DMS79 (cell line): ENCODE measurements around the gene SPTBN1.

Experiments
- DNase-seq: peaks from one replicate; lab custom pipeline; 2025; lab: John Stamatoyannopoulos, UW

The SPTBN1 gene

DNA sequence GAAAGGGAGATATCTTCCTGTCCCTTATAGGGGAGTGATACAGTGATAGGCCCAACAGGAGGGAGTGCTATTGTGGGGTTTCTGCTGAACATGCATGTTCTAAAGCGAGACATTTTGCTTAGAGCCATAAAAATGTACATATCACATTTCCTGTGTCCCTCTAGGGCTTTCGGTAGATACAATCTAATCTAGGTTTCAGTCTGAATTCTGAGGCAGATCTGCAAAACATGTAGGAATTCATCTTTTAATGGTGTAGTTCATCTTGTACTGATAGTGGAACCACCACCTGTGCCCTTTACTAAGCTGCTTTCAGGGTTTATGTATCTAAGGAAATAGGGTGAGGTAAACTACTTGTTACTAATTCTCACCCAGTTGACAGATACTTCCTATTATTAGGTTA is 73.8 kb downstream of the SPTBN1 start:
- no peak for DNase-seq

DNA sequence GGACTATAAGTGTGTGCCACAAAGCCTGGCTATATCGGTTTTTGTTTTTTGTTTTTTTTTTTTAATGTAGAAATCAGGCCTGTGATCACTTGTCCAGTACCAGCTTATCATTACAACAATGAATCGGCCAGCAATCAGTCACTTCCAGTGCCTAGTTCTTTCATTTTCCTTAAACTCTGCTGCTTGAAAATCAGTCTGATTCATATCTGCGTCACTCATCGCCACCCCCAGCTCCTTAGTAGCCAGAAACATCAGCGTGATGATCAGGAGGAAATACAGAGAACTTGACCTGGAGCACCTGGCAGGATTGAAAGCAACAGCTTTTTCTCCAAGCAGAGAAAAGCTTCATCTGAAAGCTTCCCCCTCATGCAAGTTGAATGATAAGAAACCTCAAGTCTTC is 75.4 kb downstream of the SPTBN1 start:
- DNase-seq: no peak

- DNase-seq: no peak
Measured at GRCh38 chr2:54534221-54534620, 78.1 kb downstream of the SPTBN1 start.

DNA sequence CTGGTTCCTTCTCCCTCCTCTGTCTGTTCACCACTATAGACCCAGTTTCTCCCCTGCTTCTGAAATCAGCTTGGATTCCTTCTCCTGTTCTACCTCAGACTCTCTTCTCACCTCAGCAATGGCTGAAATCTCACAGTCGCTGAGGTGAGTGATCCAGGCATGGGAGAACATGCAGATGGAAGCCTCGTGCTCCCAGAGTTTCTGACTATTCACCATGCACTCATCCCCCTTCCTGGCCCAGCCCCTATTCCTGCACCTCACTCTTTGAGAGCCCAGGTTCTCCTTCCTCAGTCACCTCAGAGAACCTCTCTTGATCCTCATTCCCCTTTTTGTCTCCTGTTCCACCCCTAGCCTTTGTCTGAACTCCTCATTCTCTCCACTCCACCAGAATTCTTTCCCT is 78.5 kb downstream of the SPTBN1 start:
- no peak for DNase-seq

DNA sequence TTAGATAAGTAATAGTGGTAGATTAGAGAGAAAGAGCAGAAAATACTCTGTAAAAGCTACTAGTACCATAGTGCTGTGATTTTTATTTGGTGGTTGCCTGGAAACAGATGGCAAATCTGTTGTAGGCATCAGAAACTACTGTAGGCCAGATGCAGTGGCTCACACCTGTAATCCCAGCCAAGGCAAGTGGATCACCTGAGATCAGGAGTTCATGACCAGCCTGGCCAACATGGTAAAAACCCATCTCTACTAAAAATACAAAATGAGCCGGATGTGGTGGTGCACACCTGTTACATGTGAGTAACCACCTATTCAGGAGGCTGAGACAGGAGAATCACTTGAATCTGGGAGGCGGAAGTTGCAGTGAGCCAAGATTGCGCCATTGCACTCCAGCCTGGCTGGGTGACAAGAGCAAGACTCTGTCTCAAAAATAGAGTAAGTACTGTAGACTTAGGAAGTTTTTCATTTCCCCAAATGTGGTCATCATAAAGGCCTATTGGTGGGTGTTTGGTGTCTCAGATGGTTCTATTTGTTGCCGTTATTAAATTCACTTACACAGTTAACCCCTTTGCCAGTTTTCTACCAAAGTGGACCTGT is 79.6 kb downstream of the SPTBN1 start:
- no peak for DNase-seq

DNA sequence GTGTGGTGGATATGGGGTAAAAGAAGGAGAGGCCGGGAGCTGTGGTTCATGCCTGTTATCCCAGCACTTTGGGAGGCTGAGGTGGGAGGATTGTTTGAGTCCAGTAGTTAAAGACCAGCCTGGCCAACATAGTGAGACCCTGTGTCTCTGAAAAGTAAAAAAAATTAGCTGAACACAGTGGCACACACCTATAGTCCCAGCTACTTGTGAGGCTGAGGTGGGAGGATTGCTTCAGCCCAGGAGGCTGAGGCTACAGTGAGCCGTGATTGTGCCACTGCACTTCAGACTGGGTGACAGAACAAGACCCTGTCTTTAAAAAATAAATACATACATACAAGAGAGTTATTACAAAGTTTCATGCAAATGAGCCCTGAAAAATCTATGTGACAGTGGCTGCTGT is 80.6 kb downstream of the SPTBN1 start:
- no peak for DNase-seq

GRCh38 chr2:54538537-54538936 is 82.4 kb downstream of the SPTBN1 start:
- DNase-seq: no peak

DNA sequence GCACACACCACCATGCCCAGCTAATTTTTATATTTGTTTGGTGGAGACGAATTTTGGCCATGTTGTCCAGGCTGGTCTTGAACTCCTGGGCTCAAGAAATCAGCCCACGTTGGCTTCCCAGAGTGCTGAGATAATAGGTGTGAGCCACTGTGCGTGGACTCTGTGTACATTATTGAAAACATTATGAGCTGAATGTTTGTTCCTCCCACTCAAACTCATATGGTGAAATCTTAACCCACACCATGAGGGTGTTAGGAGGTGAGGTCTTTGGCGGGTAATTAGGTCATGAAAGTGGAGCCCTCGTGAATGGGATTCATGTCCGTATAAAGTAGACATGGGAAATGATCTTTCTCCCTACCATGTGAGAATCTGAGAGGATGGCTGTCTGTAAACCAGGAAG is 83.6 kb downstream of the SPTBN1 start:
- no peak for DNase-seq

- DNase-seq: no peak
Measured at GRCh38 chr2:54540194-54540593, 84.1 kb downstream of the SPTBN1 start.

DNA sequence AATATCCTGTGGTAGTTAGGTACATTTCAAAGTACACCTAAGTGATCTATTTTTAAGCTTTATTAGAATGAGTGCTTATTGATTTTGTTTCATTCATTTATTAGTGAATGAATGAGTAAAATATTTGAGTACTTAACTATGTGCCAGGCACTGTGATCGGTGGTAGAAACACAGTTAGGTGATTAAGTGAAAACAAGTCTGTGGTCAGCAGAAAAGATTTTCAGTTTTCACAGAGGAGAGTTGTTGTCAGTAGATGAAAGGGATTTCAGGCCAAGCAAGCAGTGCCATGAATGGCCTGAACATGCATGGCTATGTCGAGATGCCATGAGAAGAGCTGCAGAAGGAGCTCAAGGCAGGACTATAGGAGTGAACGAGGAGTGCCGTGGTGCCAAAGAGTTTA is 85.9 kb downstream of the SPTBN1 start:
- DNase-seq: no peak

DNA sequence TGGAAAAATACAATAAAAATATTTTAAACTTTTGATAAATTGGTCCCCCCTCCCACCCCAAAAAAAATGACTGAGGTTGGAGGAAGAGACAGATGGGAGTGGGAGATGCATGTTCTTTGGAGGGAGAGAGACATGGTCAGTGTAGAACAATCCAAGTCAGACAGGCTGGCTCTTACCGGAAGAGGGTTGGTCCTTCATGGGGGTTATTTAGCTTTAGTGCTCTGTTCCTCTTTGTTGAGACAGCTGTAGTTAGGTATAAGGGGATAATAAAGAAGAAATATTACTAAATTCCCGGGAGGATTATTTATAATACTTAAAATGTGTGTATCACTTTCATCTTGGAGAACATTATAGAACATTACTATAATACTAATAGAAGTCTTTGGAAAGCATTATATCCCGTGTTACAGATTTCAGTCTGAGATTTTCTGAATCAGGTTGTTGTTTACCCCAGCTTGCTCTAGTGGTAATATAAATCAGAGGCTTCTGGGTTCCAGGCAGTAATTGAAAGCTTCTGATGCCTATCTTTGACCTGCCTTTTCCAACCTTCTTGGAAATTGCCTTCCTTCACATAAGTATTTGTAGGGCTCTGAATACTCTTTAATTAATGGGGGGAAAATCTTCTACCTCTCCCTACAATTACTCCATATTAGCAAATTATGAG is 87.7 kb downstream of the SPTBN1 start:
- no peak for DNase-seq

- DNase-seq: no peak
Measured at GRCh38 chr2:54545702-54546450, 89.7 kb downstream of the SPTBN1 start.

GRCh38 chr2:54546518-54546917 is 90.4 kb downstream of the SPTBN1 start:
- no peak for DNase-seq

- no peak for DNase-seq
Measured at GRCh38 chr2:54546923-54547720, 91.0 kb downstream of the SPTBN1 start.

DNA sequence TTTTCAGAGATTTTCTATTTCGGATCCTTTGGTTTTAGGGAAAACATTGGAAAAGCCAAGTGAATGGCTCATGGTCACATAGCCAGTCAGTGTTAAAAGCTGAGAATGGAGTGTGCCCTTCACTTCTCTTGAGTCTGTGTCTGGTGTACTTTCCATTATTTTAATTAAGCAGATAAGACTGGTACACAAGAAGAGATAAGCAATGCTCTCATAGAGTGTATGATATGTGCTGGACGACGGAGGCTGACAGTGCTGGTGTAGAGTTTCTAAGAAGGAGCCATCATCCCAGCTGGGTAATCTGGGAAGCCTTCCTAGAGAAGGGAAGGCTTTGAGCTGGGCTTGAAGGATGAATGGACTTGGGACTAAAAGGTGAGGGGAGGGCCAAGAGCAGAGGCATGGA is 93.3 kb downstream of the SPTBN1 start:
- no peak for DNase-seq

DNA sequence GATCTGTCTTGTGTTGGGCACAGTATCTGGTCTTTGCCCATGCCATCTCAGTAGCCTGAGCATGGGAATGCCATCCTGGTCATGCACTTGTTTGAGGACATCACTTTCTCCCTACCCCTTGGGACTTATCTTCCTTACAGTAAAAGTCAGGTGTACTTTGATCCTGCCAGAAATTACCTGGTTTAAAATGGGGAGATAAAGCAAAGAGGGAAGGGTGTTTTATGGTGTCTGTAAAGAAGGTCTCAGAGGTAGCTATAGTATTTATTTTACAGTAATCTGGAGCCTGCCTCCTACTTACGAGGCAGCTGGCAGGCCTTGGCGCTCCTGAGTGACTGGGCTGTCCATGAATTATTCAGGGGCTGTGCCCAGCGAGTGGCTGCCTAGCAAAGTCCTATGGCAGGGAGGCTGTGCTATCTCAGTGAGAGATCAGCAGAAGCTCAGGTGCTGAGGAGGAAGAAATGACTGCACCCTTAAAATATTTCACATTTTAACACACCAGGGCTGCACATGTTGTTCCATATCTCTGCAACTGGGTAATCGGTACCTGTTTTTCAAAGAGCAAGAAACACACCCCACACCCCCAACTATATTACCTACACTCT is 93.9 kb downstream of the SPTBN1 start:
- no peak for DNase-seq

DNA sequence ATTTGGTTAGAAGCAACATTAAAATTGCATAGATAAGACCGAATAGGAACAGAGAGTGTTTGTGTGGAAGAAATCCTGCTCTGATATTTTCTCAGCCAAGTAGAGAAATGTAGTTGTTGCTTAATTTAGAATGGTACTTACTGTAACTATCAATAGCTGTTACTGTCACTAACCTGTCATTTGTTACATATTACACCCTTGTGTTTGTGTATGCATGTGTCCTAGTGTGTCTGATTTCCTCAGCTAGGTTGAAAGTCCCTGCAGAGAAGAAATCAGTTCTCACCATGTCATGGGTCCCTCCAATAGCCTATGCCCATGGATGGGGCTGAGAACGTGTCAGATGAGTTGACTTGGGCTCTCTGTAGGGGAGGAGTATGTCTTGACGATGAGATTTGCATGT is 94.4 kb downstream of the SPTBN1 start:
- no peak for DNase-seq

DNA sequence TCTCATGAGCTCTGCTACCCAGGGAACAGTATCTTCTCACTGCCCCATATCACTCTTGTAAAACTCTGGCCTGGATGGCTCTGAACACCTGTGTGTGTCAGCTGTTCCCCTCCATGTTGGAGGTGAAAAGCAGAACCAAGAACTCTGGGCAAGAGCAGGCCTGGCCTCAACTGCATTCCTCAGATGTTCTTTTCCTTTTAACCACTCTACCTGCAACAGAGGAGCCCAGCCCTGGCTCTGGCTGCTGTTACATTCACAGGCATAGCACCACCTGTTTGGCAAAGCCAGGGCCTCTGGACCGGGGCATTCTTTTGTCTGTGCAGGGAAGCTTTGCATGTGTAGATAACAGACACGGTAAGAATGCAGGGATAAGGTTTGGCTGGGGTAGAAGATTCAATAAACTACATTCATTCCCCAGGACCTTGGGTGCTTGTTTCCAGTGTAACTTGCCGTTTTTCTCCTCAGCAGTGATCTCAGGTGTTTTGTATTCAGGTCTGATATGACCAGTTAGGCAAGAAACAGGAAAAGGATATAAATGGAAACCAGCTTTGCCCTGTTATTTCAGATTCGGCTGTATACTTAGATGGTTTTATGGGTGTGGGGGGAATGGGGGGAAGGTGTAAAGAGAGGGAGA is 95.1 kb downstream of the SPTBN1 start:
- no peak for DNase-seq

DNA sequence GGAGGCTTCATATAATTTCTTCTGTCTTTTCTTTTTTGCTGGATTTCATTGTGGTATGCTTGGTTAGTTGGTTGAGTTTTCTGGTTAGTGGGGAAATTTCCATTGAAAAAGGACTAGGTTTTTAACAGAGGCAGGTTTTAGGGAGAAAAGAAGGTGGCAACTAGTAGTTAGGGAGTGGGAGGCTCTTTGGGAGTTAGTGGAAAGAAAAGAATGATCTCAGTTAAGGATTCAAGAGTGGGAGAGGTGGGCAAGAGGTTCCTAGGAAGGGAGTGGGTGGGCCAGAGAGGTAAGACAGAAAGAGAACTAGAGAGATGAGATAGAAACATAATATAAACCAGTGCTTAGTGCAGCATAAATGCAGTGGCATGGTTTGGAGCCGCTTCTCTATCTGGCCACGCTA is 96.9 kb downstream of the SPTBN1 start:
- DNase-seq: no peak

DNA sequence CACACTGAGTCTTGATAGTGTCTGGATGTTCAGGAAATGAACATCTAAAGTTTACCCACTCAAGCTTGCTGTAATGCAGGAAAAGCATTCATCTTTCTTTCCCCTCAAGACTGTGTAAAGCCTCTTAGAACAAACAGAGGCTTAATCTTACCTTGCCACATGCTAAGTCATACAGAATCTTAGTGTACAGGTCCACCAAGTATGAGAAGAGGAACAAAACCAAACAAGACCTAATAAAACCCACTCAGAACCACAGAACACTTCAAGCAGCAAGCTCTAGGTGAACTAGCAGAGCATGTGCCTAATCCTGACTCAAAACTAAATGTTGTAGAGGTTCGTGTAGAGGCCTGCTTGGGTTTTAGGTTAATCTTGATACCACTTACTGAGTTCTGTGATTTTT is 97.6 kb downstream of the SPTBN1 start:
- DNase-seq: no peak

- DNase-seq: no peak
Measured at GRCh38 chr2:54555318-54555837, 99.3 kb downstream of the SPTBN1 start.
